ENCODE data around the gene RPS2. TPM values are rescaled to one million over a fixed set of nuclear protein-coding genes. Genes with fewer than 3 reads are reported as not detected.

The RPS2 gene
- total RNA-seq, 1 donor from 2014 or later, result 2,286 TPM

- Mint-ChIP-seq H3K4me3 (ENCODE audit: unreplicated experiment) (no peak overlapping the region), H3K36me3 (ENCODE audit: unreplicated experiment) (peaks cover 9% of the 10 kb centered on the region), H3K27ac (ENCODE audit: unreplicated experiment) (no peak overlapping the region), H3K27me3 (ENCODE audit: unreplicated experiment) (peaks cover 9% of the 10 kb centered on the region), H3K4me1 (ENCODE audit: unreplicated experiment) (peaks cover 10% of the 10 kb centered on the region), H3K9me3 (ENCODE audit: unreplicated experiment) (no peaks in the 10 kb centered on the region)
- no peak for DNase-seq (ENCODE audit: extremely low spot score, unreplicated experiment)
- TF ChIP-seq, protein P1, sequence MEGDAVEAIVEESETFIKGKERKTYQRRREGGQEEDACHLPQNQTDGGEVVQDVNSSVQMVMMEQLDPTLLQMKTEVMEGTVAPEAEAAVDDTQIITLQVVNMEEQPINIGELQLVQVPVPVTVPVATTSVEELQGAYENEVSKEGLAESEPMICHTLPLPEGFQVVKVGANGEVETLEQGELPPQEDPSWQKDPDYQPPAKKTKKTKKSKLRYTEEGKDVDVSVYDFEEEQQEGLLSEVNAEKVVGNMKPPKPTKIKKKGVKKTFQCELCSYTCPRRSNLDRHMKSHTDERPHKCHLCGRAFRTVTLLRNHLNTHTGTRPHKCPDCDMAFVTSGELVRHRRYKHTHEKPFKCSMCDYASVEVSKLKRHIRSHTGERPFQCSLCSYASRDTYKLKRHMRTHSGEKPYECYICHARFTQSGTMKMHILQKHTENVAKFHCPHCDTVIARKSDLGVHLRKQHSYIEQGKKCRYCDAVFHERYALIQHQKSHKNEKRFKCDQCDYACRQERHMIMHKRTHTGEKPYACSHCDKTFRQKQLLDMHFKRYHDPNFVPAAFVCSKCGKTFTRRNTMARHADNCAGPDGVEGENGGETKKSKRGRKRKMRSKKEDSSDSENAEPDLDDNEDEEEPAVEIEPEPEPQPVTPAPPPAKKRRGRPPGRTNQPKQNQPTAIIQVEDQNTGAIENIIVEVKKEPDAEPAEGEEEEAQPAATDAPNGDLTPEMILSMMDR (IDR thresholded peaks at IDR 0.05), result no peak
These were observed 15.6 kb upstream of the RPS2 start for GRCh38 chr16:1980030-1980769.

DNA sequence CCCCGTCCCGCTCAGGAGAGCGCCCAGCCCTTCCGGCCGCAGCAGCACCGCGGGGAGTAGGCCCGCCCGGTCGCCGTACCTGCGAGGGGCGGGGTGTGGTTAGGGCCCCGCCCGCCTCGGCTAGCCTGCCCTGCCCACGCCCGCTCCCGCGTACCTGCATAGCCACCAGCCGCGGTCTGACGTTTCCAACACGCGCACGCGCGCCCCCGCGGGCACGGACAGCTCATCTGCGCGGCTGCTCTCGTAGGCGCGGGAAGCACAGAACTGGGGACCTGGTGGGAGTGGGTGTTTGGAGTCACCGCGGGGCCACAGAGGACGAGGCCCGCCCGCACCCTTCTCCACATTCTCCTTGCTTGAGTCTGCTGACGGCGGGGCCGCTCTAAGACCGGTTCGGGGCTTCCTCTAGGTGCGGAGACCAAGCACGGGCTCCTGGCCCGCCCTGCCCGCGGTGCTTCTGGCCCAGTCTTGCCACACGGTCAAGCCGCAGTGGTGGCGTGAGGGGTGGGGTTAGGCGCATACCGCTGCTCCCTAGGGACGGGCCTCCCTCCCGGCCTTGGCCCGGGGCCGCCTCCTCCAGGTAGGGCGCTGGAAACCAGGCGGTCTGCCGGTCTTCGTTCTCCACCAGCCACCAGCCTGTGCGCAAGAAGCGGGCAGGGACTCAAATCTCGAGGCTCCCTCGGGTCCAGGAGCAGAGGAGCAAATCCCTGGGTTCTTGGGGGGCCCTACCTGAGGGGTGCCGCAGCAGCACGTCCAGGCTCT lies 14.8 kb upstream of the RPS2 start:
- no peak overlapping the region for H3K4me3 Mint-ChIP-seq (ENCODE audit: unreplicated experiment)
- peaks cover 9% of the 10 kb centered on the region for H3K36me3 Mint-ChIP-seq (ENCODE audit: unreplicated experiment)
- H3K27me3 Mint-ChIP-seq (ENCODE audit: unreplicated experiment), result peaks cover 9% of the 10 kb centered on the region
- no peak for DNase-seq (ENCODE audit: extremely low spot score, unreplicated experiment)
- H3K4me1 Mint-ChIP-seq (ENCODE audit: unreplicated experiment), result peaks cover 3% of the 10 kb centered on the region
- no peak overlapping the region for H3K27ac Mint-ChIP-seq (ENCODE audit: unreplicated experiment)
- TF ChIP-seq, protein P1 (IDR thresholded peaks at IDR 0.05), result no peak
- H3K9me3 Mint-ChIP-seq (ENCODE audit: unreplicated experiment), result no peaks in the 10 kb centered on the region

DNA sequence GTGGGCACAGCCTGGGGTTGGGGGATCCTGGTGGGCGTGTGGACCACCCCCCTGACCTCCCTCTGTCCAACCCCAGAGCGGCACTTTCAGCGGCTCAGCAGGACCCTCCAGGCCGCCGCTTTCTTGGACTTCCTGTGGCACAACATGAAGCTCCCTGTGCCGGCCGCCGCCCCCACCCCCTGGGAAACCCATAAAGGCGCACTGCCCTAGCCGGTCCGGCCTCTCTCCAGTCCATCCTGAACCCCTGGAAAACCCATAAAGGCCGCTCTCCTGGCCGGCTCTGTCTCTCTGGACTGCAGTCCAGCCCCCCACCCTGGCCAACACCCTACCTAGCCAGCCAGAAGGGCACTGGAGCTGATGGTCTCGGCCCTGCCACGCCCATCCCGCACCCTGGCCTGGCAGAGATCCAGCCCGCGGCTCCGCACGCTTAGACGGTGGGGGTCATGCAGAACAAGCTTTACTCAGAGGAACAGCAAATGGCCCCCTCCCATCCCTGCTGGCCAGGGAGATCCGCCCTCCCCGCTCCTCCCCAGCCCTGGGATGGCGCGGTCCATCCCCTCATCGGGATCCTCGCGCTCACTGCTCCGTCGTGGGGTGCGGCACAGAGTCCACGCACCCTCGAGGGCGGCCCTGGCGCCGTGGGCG lies 14.0 kb upstream of the RPS2 start:
- H3K36me3 Mint-ChIP-seq (ENCODE audit: unreplicated experiment), result peaks cover 9% of the 10 kb centered on the region
- TF ChIP-seq, protein P1 (IDR thresholded peaks at IDR 0.05), result no peak
- DNase-seq (ENCODE audit: extremely low spot score, unreplicated experiment), result no peak
- no peak overlapping the region for H3K27ac Mint-ChIP-seq (ENCODE audit: unreplicated experiment)
- H3K4me3 Mint-ChIP-seq (ENCODE audit: unreplicated experiment), result no peak overlapping the region
- H3K9me3 Mint-ChIP-seq (ENCODE audit: unreplicated experiment), result no peaks in the 10 kb centered on the region
- peaks cover 9% of the 10 kb centered on the region for H3K27me3 Mint-ChIP-seq (ENCODE audit: unreplicated experiment)
- peaks cover 3% of the 10 kb centered on the region for H3K4me1 Mint-ChIP-seq (ENCODE audit: unreplicated experiment)

GRCh38 chr16:1977875-1978268 lies 13.2 kb upstream of the RPS2 start:
- H3K4me3 Mint-ChIP-seq (ENCODE audit: unreplicated experiment), result no peak overlapping the region
- no peak overlapping the region for H3K27ac Mint-ChIP-seq (ENCODE audit: unreplicated experiment)
- TF ChIP-seq, protein P1 (IDR thresholded peaks at IDR 0.05), result no peak
- DNase-seq (ENCODE audit: extremely low spot score, unreplicated experiment), result no peak
- peaks cover 9% of the 10 kb centered on the region for H3K27me3 Mint-ChIP-seq (ENCODE audit: unreplicated experiment)
- H3K36me3 Mint-ChIP-seq (ENCODE audit: unreplicated experiment), result peaks cover 9% of the 10 kb centered on the region
- H3K4me1 Mint-ChIP-seq (ENCODE audit: unreplicated experiment), result peaks cover 6% of the 10 kb centered on the region
- H3K9me3 Mint-ChIP-seq (ENCODE audit: unreplicated experiment), result no peaks in the 10 kb centered on the region
